Psoas muscle (tissue), 8 donors: Measurements from ENCODE around the gene MAPKBP1. TPM values are rescaled to one million over a fixed set of nuclear protein-coding genes. Genes with fewer than 3 reads are reported as not detected.
"Not testable (repeated sequence)": the region's sequence is repeated elsewhere in the genome, so short reads cannot be mapped to it uniquely, and the experiment has no call there.

ENCODE experiments used
- ATAC-seq, 4 donors: fragments of 200-7000 bp; cut with Tn5 transposase; one replicate each; pipeline ENCODE4 v1.9.1; 2020; ENCODE audit warnings: moderate library complexity in 3 of 4, mild to moderate bottlenecking in 2 of 4
- DNase-seq, 2 donors: peaks; one replicate each; pipeline ENCODE4 v3.0.0-alpha.2; 2020
- H3K27ac ChIP-seq: fragments of 200-600 bp; one replicate; pipeline ENCODE4 v1.8.0; 2022
- H3K27me3 ChIP-seq, 3 donors: fragments of 200-600 bp in 1 of 3; one replicate each; pipeline versions ENCODE4 v1.6.1 to v1.8.0; 2013 to 2022; ENCODE audit warnings: low read length in 2 of 3, mild to moderate bottlenecking in 2 of 3, moderate library complexity in 1 of 3; ENCODE audit not compliant: insufficient read depth in 3 of 3
- H3K36me3 ChIP-seq, 2 donors: fragments of 200-600 bp in 1 of 2; one replicate each; pipeline versions ENCODE4 v1.6.1 to v1.8.0; 2013 to 2022; ENCODE audit warnings: low read depth in 1 of 2, mild to moderate bottlenecking in 1 of 2, moderate library complexity in 1 of 2; ENCODE audit not compliant: insufficient read depth in 1 of 2
- H3K4me1 ChIP-seq: fragments of 200-600 bp; one replicate; pipeline ENCODE4 v1.8.0; 2022
- H3K4me3 ChIP-seq: fragments of 200-600 bp; one replicate; pipeline ENCODE4 v1.8.0; 2022; ENCODE audit warnings: mild to moderate bottlenecking
- H3K9me3 ChIP-seq: fragments of 200-600 bp; one replicate; pipeline ENCODE4 v1.8.0; 2022
- WGBS, 3 donors: extraction: QIAGEN DNeasy Blood & Tissue Kit; methylation state at CpG; one replicate each; pipeline versions ENCODE4 v1.1.6 to v1.1.7; 2013; 5-methylcytosine and 5-hydroxymethylcytosine counted together
- intact Hi-C, 2 donors: fragments of 100-400 bp; cut with DNase I; formaldehyde crosslinking; loops; one replicate each; pipeline versions ENCODE4 v1.11.0 to v1.14.2; 2022
- long read RNA-seq, 2 donors: library from polyadenylated mRNA; unstranded; transcript quantifications; one replicate each; pipeline ENCODE4 v2.0.0, GENCODE V29; 2021
- polyA plus RNA-seq, 3 donors: library from polyadenylated mRNA; stranded (reverse); fragments of 200-250 nt; gene quantifications; one replicate each; pipeline ENCODE4 v1.2.3, GENCODE V29; 2013
- total RNA-seq, 4 donors: library from RNA; stranded (reverse); fragmentation: NEBNext Ultra II Directional in 2 of 4; extraction: Animal tissue kit (Norgen Biotek cat#: 25700) in 2 of 4; gene quantifications; one replicate each; pipeline versions ENCODE4 v1.2.1 to v1.2.4, GENCODE V29; 2021 to 2023
- TF ChIP-seq, protein P1 (sequence below): fragments of 200-600 bp; IDR thresholded peaks from one replicate; pipeline ENCODE4 v1.8.0; 2022; ENCODE audit warnings: antibody characterized with exemption
- donor health status: healthy with polysubstance abuse.
- donor health status: DM: no; HTN: no; CAD: no; lungs with moderate emphysema.
- donor health status: Bipolar disorder and iron deficiency.
- donor health status: healthy.
- donor health status: DM: yes; HTN: yes; CAD: no.
- donor health status: DM: no; HTN: no; CAD: no.
- donor health status: DM: no; HTN: no; CAD: no.
- donor health status: DM: yes; HTN: yes; CAD: no.

Gene MAPKBP1, protein sequence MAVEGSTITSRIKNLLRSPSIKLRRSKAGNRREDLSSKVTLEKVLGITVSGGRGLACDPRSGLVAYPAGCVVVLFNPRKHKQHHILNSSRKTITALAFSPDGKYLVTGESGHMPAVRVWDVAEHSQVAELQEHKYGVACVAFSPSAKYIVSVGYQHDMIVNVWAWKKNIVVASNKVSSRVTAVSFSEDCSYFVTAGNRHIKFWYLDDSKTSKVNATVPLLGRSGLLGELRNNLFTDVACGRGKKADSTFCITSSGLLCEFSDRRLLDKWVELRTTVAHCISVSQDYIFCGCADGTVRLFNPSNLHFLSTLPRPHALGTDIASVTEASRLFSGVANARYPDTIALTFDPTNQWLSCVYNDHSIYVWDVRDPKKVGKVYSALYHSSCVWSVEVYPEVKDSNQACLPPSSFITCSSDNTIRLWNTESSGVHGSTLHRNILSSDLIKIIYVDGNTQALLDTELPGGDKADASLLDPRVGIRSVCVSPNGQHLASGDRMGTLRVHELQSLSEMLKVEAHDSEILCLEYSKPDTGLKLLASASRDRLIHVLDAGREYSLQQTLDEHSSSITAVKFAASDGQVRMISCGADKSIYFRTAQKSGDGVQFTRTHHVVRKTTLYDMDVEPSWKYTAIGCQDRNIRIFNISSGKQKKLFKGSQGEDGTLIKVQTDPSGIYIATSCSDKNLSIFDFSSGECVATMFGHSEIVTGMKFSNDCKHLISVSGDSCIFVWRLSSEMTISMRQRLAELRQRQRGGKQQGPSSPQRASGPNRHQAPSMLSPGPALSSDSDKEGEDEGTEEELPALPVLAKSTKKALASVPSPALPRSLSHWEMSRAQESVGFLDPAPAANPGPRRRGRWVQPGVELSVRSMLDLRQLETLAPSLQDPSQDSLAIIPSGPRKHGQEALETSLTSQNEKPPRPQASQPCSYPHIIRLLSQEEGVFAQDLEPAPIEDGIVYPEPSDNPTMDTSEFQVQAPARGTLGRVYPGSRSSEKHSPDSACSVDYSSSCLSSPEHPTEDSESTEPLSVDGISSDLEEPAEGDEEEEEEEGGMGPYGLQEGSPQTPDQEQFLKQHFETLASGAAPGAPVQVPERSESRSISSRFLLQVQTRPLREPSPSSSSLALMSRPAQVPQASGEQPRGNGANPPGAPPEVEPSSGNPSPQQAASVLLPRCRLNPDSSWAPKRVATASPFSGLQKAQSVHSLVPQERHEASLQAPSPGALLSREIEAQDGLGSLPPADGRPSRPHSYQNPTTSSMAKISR (N-terminal part only)
- total RNA-seq: 10 to 100 TPM in 1 of 4 donors, 1 to 10 TPM in 3; 7.1 to 10.3 (median 8.1) TPM
- polyA plus RNA-seq: 1 to 10 TPM; 2.4 to 5.3 (median 2.9) TPM
- long read RNA-seq, donor 1, partial matches to known transcripts: 1 of 1 reads
- long read RNA-seq, donor 1, other reads (novel, unspliced or antisense): 0 of 1 reads
- long read RNA-seq, donor 2, partial matches to known transcripts: 4 of 7 reads
- long read RNA-seq, donor 2, other reads (novel, unspliced or antisense): 3 of 7 reads

DNA sequence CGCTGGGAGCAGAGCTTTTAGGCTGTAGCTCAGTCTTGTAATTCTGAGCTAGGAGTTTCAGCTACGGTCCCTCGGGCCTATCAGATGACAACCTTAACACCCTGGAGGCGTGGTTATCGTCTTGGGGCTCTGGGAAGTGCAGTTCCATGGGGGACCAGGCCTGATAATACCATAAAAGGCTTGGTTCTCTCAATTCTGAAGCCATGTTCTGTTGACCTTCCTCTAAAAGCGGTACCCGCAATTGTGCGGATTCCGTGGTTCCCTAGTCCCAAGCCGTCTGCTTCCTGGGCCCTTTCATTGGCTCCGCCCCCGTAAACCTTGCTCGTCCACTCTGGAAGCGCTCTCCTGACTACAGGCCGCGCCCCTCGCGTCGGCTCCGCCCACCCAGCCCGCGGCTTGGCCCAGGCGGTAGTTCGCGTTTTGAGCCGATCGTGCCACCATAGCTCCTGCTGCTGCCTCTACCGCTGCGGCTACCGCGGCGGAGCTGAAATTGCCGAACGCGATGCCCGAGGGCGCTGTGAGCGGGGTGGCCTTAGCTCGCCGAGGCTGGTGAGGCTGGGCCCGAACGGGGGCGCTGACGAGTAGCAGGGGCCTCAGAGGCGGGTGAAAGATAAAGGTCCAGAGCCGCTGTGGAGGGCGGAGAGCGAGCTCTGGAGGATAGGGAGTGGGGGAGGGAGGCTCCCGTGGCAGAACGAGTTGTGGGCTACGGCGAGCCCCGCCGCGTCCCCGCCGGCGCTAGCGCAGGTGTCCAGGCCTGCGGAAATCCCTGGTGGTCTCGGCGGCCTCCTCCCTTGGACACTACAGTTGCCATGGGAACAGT is at the start of gene MAPKBP1:
MAPKBP1 (plus strand) TSS at position 423 of the 820 bp plus-strand sequence. CDS start 792 bp downstream, outside the sequence.
- 0 to 1% (median 0%) methylated on average over 50 to 62 of the region's 62 CpGs for WGBS, 3 donors

DNA sequence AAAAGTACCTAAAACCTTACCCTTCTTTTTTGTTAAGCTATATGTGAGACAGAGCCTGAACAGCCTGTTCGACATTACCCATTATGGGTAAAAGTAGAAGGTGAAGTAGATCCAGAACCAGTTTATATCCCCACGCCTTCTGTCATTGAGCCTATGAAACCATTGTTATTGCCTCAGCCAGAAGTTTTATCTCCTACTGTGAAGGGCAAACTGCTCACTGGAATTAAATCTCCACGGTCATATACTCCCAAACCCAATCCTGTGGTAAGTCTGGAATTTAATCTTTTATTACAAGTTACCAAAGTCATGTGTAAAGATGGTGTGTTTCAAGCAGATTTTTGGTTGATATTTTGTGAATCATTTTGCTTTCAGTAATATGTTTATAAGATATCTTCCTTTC is 47.1 kb upstream of the MAPKBP1 start:
- no peak overlapping the region for H3K4me3 ChIP-seq
- DNase-seq: no peak
- TF ChIP-seq, protein P1, sequence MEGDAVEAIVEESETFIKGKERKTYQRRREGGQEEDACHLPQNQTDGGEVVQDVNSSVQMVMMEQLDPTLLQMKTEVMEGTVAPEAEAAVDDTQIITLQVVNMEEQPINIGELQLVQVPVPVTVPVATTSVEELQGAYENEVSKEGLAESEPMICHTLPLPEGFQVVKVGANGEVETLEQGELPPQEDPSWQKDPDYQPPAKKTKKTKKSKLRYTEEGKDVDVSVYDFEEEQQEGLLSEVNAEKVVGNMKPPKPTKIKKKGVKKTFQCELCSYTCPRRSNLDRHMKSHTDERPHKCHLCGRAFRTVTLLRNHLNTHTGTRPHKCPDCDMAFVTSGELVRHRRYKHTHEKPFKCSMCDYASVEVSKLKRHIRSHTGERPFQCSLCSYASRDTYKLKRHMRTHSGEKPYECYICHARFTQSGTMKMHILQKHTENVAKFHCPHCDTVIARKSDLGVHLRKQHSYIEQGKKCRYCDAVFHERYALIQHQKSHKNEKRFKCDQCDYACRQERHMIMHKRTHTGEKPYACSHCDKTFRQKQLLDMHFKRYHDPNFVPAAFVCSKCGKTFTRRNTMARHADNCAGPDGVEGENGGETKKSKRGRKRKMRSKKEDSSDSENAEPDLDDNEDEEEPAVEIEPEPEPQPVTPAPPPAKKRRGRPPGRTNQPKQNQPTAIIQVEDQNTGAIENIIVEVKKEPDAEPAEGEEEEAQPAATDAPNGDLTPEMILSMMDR: no peak
- no peaks in the 10 kb centered on the region for H3K4me1 ChIP-seq
- intact Hi-C loops: no loop called here
- no peaks in the 10 kb centered on the region for H3K27me3 ChIP-seq
- H3K36me3 ChIP-seq: peaks cover 0 to 33% of the 10 kb centered on the region in 2 donors
- H3K9me3 ChIP-seq: no peaks in the 10 kb centered on the region
- WGBS, 3 donors: 89 to 96% (median 96%) methylated on average over 3 of the region's 3 CpGs
- H3K27ac ChIP-seq: no peak overlapping the region
- ATAC-seq: no peak

More for the DNA sequence above, at the start of gene MAPKBP1:
- H3K27ac ChIP-seq: peak within 1 kb of the TSS; percentile 86
- H3K4me1 ChIP-seq: peaks cover 35% of the 10 kb centered on the region
- peaks cover 0 to 5% of the 10 kb centered on the region in 2 donors for H3K36me3 ChIP-seq
- peak; percentile 98 to 99 for DNase-seq
- intact Hi-C loops: loop anchor here (1.0 to 10.0 kb wide), 4 partner anchors 37 to 131 kb away; no protein-coding TSS in a partner anchor
- no peaks in the 10 kb centered on the region for H3K27me3 ChIP-seq
- ATAC-seq: peak; percentile 95 to 98 (median 98)
- TF ChIP-seq, protein P1: peak; percentile 57
- H3K4me3 ChIP-seq: peak within 1 kb of the TSS; percentile 90
- H3K9me3 ChIP-seq: no peaks in the 10 kb centered on the region

GRCh38 chr15:41728061-41728460 is 46.2 kb upstream of the MAPKBP1 start:
- H3K4me3 ChIP-seq, H3K27ac ChIP-seq, H3K4me1 ChIP-seq, intact Hi-C loops, H3K27me3 ChIP-seq, ATAC-seq, H3K9me3 ChIP-seq, DNase-seq: not testable (repeated sequence)
- 94 to 97% (median 94%) methylated on average over 11 of the region's 11 CpGs for WGBS, 3 donors
- H3K36me3 ChIP-seq: peaks cover 0 to 43% of the 10 kb centered on the region in 2 donors

GRCh38 chr15:41730543-41730942 is 43.7 kb upstream of the MAPKBP1 start:
- H3K9me3 ChIP-seq: no peaks in the 10 kb centered on the region
- WGBS, 3 donors: 81 to 83% (median 83%) methylated on average over 4 of the region's 4 CpGs
- intact Hi-C loops: no loop called here
- no peak overlapping the region for H3K27ac ChIP-seq
- H3K27me3 ChIP-seq: no peaks in the 10 kb centered on the region
- no peak overlapping the region for H3K4me3 ChIP-seq
- no peaks in the 10 kb centered on the region for H3K4me1 ChIP-seq
- ATAC-seq (no peak), DNase-seq (no peak)
- TF ChIP-seq, protein P1: no peak
- peaks cover 0 to 67% of the 10 kb centered on the region in 2 donors for H3K36me3 ChIP-seq
